Measurements from ENCODE around the gene ID4.
"Not testable (repeated sequence)": the region's sequence is repeated elsewhere in the genome, so short reads cannot be mapped to it uniquely, and the experiment has no call there.

Gene ID4

GRCh38 chr6:19852927-19853326, 15.8 kb downstream of the ID4 start:
- H3K27ac ChIP-seq: no peak overlapping the region
- ChIA-PET CTCF (interaction anchor here (0.6 to 1.2 kb wide), 2 partner anchors 405 to 828 kb away, joined by 3 to 4 read pairs; no protein-coding TSS in a partner anchor), POLR2A (ENCODE audit: low non-redundant PET) (no interaction called here)
- no peak for TF ChIP-seq CTCF (conservative IDR thresholded peaks at IDR 0.05; ENCODE audit: low read depth)
- DNase-seq (ENCODE audit: low spot score): no peak

GRCh38 chr6:19854421-19855015, 17.3 kb downstream of the ID4 start:
- H3K27ac ChIP-seq; POLR2A ChIA-PET (ENCODE audit: low non-redundant PET); DNase-seq (ENCODE audit: low spot score): not testable (repeated sequence)
- CTCF ChIA-PET: interaction anchor here (0.7 kb wide), 2 partner anchors 130 to 1458 kb away, joined by 3 read pairs; no protein-coding TSS in a partner anchor

DNA sequence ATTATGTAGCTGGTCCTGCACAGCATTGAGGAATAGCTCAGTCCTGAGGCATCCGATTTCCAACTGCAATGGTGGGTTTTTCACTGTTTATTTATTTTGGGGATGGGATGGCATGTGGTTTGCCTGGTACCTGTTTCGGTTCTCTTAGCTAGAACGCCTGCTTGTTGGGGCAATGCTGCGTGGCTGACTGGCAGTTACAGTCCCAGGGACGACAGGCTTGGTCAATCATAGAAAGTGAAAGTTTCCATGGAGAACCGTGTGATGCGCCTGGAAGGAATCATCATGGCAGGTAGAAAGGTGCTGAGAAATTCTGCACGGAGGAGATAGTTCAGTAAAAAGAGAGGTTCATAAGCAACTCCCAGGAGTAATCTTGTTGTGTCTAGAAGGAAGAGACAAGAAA, 18.4 kb downstream of the ID4 start:
- POLR2A ChIA-PET (ENCODE audit: low non-redundant PET): no interaction called here
- CTCF ChIA-PET: no interaction called here
- DNase-seq (ENCODE audit: low spot score): no peak
- no peak for TF ChIP-seq CTCF (conservative IDR thresholded peaks at IDR 0.05; ENCODE audit: low read depth)
- no peak overlapping the region for H3K27ac ChIP-seq

GRCh38 chr6:19857139-19857538, 20.0 kb downstream of the ID4 start:
- no peak overlapping the region for H3K27ac ChIP-seq
- TF ChIP-seq CTCF (conservative IDR thresholded peaks at IDR 0.05; ENCODE audit: low read depth): no peak
- CTCF ChIA-PET: no interaction called here
- no peak for DNase-seq (ENCODE audit: low spot score)
- POLR2A ChIA-PET (ENCODE audit: low non-redundant PET): no interaction called here

GRCh38 chr6:19857703-19858102, 20.5 kb downstream of the ID4 start:
- no peak for TF ChIP-seq CTCF (conservative IDR thresholded peaks at IDR 0.05; ENCODE audit: low read depth)
- ChIA-PET CTCF (no interaction called here), POLR2A (ENCODE audit: low non-redundant PET) (no interaction called here)
- H3K27ac ChIP-seq: no peak overlapping the region
- DNase-seq (ENCODE audit: low spot score): no peak

- no peak overlapping the region for H3K27ac ChIP-seq
- no peak for DNase-seq (ENCODE audit: low spot score)
- no peak for TF ChIP-seq CTCF (conservative IDR thresholded peaks at IDR 0.05; ENCODE audit: low read depth)
- ChIA-PET CTCF (no interaction called here), POLR2A (ENCODE audit: low non-redundant PET) (no interaction called here)
Measured at GRCh38 chr6:19860235-19860877, 23.2 kb downstream of the ID4 start.

DNA sequence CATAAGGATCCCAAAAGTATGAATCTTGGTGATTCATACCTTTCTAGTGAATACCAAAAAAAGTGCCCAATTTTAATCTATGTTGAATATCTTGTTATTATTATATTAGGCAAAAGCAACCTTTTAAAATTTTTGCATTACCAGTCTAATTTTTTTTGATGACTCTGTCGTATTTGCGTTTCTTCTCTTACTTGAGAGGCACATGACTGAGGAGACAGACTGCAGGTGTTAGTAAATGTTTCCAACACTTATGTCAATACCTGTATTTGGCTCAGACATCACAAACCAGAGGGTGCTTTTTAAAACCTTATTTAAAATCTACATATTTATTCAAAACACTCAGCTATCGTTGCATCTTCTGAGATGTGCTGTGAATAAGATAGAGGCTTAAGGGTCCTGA, 27.1 kb downstream of the ID4 start:
- ChIA-PET POLR2A (ENCODE audit: low non-redundant PET) (no interaction called here), CTCF (interaction anchor here (0.7 kb wide), 1 partner anchor 52 kb away, joined by 4 read pairs; no protein-coding TSS in a partner anchor)
- DNase-seq (ENCODE audit: low spot score): no peak
- TF ChIP-seq CTCF (conservative IDR thresholded peaks at IDR 0.05; ENCODE audit: low read depth): no peak
- no peak overlapping the region for H3K27ac ChIP-seq
